Choroid plexus epithelial cell (primary cell): ENCODE data around the gene ST7.

ENCODE experiments used
- DNase-seq: peaks from one replicate; pipeline ENCODE4 v3.0.0-alpha.2; 2010; ENCODE audit warnings: low read depth
- H3K4me3 ChIP-seq: 2 replicates; pipeline ENCODE4 v1.5.1; 2011; ENCODE audit warnings: low read depth, mild to moderate bottlenecking, control low read depth, low read length, moderate library complexity
- CTCF ChIP-seq: conservative IDR thresholded peaks from 2 replicates; pipeline ENCODE4 v1.5.1; 2011; ENCODE audit warnings: low read depth, mild to moderate bottlenecking, control low read depth, inconsistent platforms, low read length, moderate library complexity

ST7 gene

GRCh38 chr7:117009705-117010361 is 56.5 kb downstream of the ST7 start:
- no peak for DNase-seq
- TF ChIP-seq CTCF, result no peak
- H3K4me3 ChIP-seq, result no peak overlapping the region

- DNase-seq, result no peak
- TF ChIP-seq CTCF, result no peak
- H3K4me3 ChIP-seq, result no peak overlapping the region
Measured at GRCh38 chr7:117010375-117011133, 57.3 kb downstream of the ST7 start.

- no peak for TF ChIP-seq CTCF
- DNase-seq, result no peak
- no peak overlapping the region for H3K4me3 ChIP-seq
Measured at GRCh38 chr7:117011419-117012260, 58.3 kb downstream of the ST7 start.

GRCh38 chr7:117012284-117012683 is 59.0 kb downstream of the ST7 start:
- no peak for TF ChIP-seq CTCF
- no peak for DNase-seq
- no peak overlapping the region for H3K4me3 ChIP-seq

GRCh38 chr7:117012696-117013095 is 59.4 kb downstream of the ST7 start:
- H3K4me3 ChIP-seq, result no peak overlapping the region
- peak; percentile 61 for TF ChIP-seq CTCF
- peak; percentile 79 for DNase-seq

GRCh38 chr7:117014099-117014656 is 60.9 kb downstream of the ST7 start:
- no peak for DNase-seq
- TF ChIP-seq CTCF, result no peak
- no peak overlapping the region for H3K4me3 ChIP-seq
